Left cardiac atrium (tissue), 4 donors: ENCODE data around the gene ADGRG1. TPM values are rescaled to one million over a fixed set of nuclear protein-coding genes. Genes with fewer than 3 reads are reported as not detected.
A peak's percentile ranks its signal among the peaks of the same experiment; 100 is the strongest.

Experiments used
- ATAC-seq, 2 donors: fragments of 200-7000 bp; cut with Tn5 transposase; one replicate each; pipeline ENCODE4 v1.9.1; 2020; ENCODE audit warnings: mild to moderate bottlenecking in 2 of 2, moderate library complexity in 2 of 2
- DNase-seq: peaks from one replicate; pipeline ENCODE4 v3.0.0-alpha.2; 2020
- intact Hi-C, 2 donors: fragments of 100-400 bp; cut with DNase I; formaldehyde crosslinking; loops; one replicate each; pipeline versions ENCODE4 v1.14.1 to v1.15.1; 2022 to 2023
- total RNA-seq, 2 donors: library from RNA; stranded (reverse); fragmentation: NEBNext Ultra II Directional; extraction: Animal tissue kit (Norgen Biotek cat#: 25700); gene quantifications; one replicate each; pipeline ENCODE4 v1.2.1, GENCODE V29; 2021
- donor health status: DM: no; HTN: yes; CAD: no.
- donor health status: DM: no; HTN: yes; CAD: no; lungs with severe emphysema.
- donor health status: DM: yes; HTN: yes; CAD: no.
- donor health status: Dilated cardiomyopathy.

The ADGRG1 gene
- total RNA-seq, 2 donors from 2014 or later: 22.9 to 41.9 TPM

GRCh38 chr16:57629516-57630406 is 1.3 kb downstream of the ADGRG1 start:
- DNase-seq (no peak), ATAC-seq (no peak)
- intact Hi-C loops: no loop called here

- ATAC-seq (no peak), DNase-seq (no peak)
- intact Hi-C loops: no loop called here
These were observed 2.0 kb downstream of the ADGRG1 start for GRCh38 chr16:57630407-57630797.

- intact Hi-C loops: no loop called here
- DNase-seq (no peak), ATAC-seq (no peak)
These were observed 2.8 kb downstream of the ADGRG1 start for GRCh38 chr16:57630931-57631845.

- intact Hi-C loops: no loop called here
These were observed 4.1 kb downstream of the ADGRG1 start for GRCh38 chr16:57632568-57632967.

GRCh38 chr16:57633383-57634064 is 5.1 kb downstream of the ADGRG1 start:
- intact Hi-C loops: no loop called here
- ATAC-seq (no peak), DNase-seq (no peak)

More at GRCh38 chr16:57632568-57632967, 4.1 kb downstream of the ADGRG1 start:
- ATAC-seq: peak; percentile 2 to 13
- DNase-seq: no peak

- ATAC-seq (peak in 1 of 2 donors; percentile 5), DNase-seq (no peak)
- intact Hi-C loops: no loop called here
These were observed 5.7 kb downstream of the ADGRG1 start for GRCh38 chr16:57634171-57634570.

GRCh38 chr16:57635266-57636097 is 7.1 kb downstream of the ADGRG1 start:
- intact Hi-C loops: no loop called here
- DNase-seq (peak; percentile 16), ATAC-seq (no peak)

- no peak for ATAC-seq
- intact Hi-C loops: no loop called here
- no peak for DNase-seq
These were observed 7.8 kb downstream of the ADGRG1 start for GRCh38 chr16:57636184-57636583.

GRCh38 chr16:57637020-57637419 is 8.6 kb downstream of the ADGRG1 start:
- intact Hi-C loops: no loop called here
- ATAC-seq (no peak), DNase-seq (peak; percentile 59)

- intact Hi-C loops: no loop called here
- DNase-seq (peak; percentile 71), ATAC-seq (peak; percentile 34 to 47)
These were observed 9.0 kb downstream of the ADGRG1 start for GRCh38 chr16:57637424-57637823.

GRCh38 chr16:57637965-57638364 is 9.5 kb downstream of the ADGRG1 start:
- no peak for DNase-seq
- intact Hi-C loops: no loop called here
- ATAC-seq: no peak

- ATAC-seq: no peak
- DNase-seq: no peak
- intact Hi-C loops: no loop called here
These were observed 10.0 kb downstream of the ADGRG1 start for GRCh38 chr16:57638381-57638780.

GRCh38 chr16:57639172-57639887 is 10.9 kb downstream of the ADGRG1 start:
- peak; percentile 13 to 45 for ATAC-seq
- intact Hi-C loops: no loop called here
- DNase-seq: no peak

GRCh38 chr16:57640185-57640584 is 11.8 kb downstream of the ADGRG1 start:
- intact Hi-C loops: no loop called here
- DNase-seq: no peak

GRCh38 chr16:57640612-57641011 is 12.2 kb downstream of the ADGRG1 start:
- DNase-seq: no peak
- ATAC-seq: no peak
- intact Hi-C loops: no loop called here

More at GRCh38 chr16:57640185-57640584, 11.8 kb downstream of the ADGRG1 start:
- no peak for ATAC-seq

- ATAC-seq (peak in 1 of 2 donors; percentile 4), DNase-seq (no peak)
- intact Hi-C loops: no loop called here
These were observed 14.0 kb downstream of the ADGRG1 start for GRCh38 chr16:57642160-57643135.
